Measurements from ENCODE around the gene ASPN.

DNA sequence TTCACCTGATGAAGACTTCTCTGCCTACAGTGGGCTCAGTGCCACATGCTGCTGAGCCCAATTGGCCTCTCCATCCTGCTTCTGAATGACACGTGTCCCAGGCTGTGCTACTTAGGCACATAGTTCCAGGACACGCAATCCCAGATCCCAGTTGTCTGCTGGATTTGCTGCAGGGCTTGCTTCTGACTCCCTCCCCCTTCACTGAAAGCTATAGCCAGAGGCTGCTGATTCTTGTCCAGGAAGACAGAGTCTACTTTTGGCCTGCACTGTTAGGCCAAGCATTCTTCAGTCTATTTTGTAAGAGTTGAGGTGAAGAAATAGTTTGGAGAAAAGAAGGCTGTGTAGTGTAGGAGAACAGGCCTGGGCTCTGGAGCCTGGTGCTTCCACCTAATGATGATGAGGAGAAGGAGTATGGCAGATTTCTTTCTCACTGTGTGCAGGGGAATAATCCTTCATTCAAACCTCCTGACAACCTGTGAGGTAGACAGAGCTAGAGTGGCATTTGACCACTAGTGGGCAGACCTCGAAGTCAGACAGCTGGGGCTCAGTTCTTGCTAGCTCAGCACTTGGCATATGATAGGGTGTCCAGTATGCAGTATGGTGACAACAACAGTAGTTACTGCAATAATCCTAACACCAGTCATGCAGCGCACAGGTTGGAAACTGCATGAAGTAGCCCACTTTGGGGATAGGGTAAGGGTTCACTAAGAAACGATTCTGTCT, 19.5 kb upstream of the ASPN start:
- TF ChIP-seq POLR2AphosphoS5 (IDR thresholded peaks at IDR 0.05; ENCODE audit: low read length) = no peak
- TF ChIP-seq, protein P1, sequence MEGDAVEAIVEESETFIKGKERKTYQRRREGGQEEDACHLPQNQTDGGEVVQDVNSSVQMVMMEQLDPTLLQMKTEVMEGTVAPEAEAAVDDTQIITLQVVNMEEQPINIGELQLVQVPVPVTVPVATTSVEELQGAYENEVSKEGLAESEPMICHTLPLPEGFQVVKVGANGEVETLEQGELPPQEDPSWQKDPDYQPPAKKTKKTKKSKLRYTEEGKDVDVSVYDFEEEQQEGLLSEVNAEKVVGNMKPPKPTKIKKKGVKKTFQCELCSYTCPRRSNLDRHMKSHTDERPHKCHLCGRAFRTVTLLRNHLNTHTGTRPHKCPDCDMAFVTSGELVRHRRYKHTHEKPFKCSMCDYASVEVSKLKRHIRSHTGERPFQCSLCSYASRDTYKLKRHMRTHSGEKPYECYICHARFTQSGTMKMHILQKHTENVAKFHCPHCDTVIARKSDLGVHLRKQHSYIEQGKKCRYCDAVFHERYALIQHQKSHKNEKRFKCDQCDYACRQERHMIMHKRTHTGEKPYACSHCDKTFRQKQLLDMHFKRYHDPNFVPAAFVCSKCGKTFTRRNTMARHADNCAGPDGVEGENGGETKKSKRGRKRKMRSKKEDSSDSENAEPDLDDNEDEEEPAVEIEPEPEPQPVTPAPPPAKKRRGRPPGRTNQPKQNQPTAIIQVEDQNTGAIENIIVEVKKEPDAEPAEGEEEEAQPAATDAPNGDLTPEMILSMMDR (IDR thresholded peaks at IDR 0.05 in 2 of 3, conservative IDR thresholded peaks at IDR 0.05 in 1 of 3; ENCODE audit: control insufficient read depth in 2 of 3, extremely low read depth in 1 of 3, insufficient read depth in 1 of 3, low read depth in 3 of 3, low read length in 3 of 3) = peak; percentile 43 to 71 (median 70)
- TF ChIP-seq SP1 (IDR thresholded peaks at IDR 0.05; ENCODE audit: low read depth, low read length) = no peak

Data from GM12878 (cell line).